ENCODE data around the gene STYX. TPM values are rescaled to one million over a fixed set of nuclear protein-coding genes. Genes with fewer than 3 reads are reported as not detected.

The STYX gene
- total RNA-seq, 1 experiment from 2014 or later: 9.7 TPM

- DNase-seq (ENCODE audit: low read depth): no peak
These were observed 59.2 kb downstream of the STYX start for GRCh38 chr14:52789118-52789517.

- no peak for DNase-seq (ENCODE audit: low read depth)
These were observed 60.2 kb downstream of the STYX start for GRCh38 chr14:52790011-52790755.

GRCh38 chr14:52790756-52791222 is 60.8 kb downstream of the STYX start:
- DNase-seq (ENCODE audit: low read depth): no peak

GRCh38 chr14:52791223-52792096 is 61.5 kb downstream of the STYX start, which contains the start of gene GNPNAT1:
Gene GNPNAT1, minus strand, starts transcription at chr14:52791607. Its CDS starts 6,957 bp downstream, at chr14:52784650.
- peak; percentile 93 for DNase-seq (ENCODE audit: low read depth)

- DNase-seq (ENCODE audit: low read depth): no peak
These were observed 62.1 kb downstream of the STYX start for GRCh38 chr14:52792097-52792415.

- no peak for DNase-seq (ENCODE audit: low read depth)
These were observed 63.1 kb downstream of the STYX start for GRCh38 chr14:52793061-52793460.

- DNase-seq (ENCODE audit: low read depth): no peak
These were observed 67.7 kb downstream of the STYX start for GRCh38 chr14:52797653-52798052.

GRCh38 chr14:52798826-52799225 is 68.9 kb downstream of the STYX start:
- no peak for DNase-seq (ENCODE audit: low read depth)

- DNase-seq (ENCODE audit: low read depth): peak; percentile 71
These were observed 71.2 kb downstream of the STYX start for GRCh38 chr14:52801014-52801712.

- DNase-seq (ENCODE audit: low read depth): peak; percentile 80
These were observed 72.6 kb downstream of the STYX start for GRCh38 chr14:52802597-52802996.

GRCh38 chr14:52806115-52806514 is 76.1 kb downstream of the STYX start:
- DNase-seq (ENCODE audit: low read depth): no peak

GRCh38 chr14:52808101-52808500 is 78.1 kb downstream of the STYX start:
- DNase-seq (ENCODE audit: low read depth): no peak

- no peak for DNase-seq (ENCODE audit: low read depth)
These were observed 91.9 kb downstream of the STYX start for GRCh38 chr14:52821805-52822250.

GRCh38 chr14:52824462-52824861 is 94.5 kb downstream of the STYX start:
- DNase-seq (ENCODE audit: low read depth): no peak

Small RNA genes lying within 50 kb of the gene (small RNA-seq; reads per million reads assigned to genes)
- not detected for gene AL139317.2

Other genes with a start within 250 kb of the STYX start
- gene TXNDC16, start 177.7 kb upstream of the STYX start, total RNA-seq (2014; rRNA removed; shearing (Covaris generic)): 1.8 and 2.4 TPM in 2 replicates
- 0.16 and 0.20 TPM in 2 replicates for gene GPR137C, start 177.3 kb upstream of the STYX start, total RNA-seq (2014; rRNA removed; shearing (Covaris generic))
- gene ERO1A, start 34.6 kb upstream of the STYX start, total RNA-seq (2014; rRNA removed; shearing (Covaris generic)): 103 and 112 TPM in 2 replicates
- gene PSMC6, start 23.0 kb upstream of the STYX start, total RNA-seq (2014; rRNA removed; shearing (Covaris generic)): 142 and 153 TPM in 2 replicates
- 55.5 and 69.2 TPM in 2 replicates for gene GNPNAT1, start 61.4 kb downstream of the STYX start, total RNA-seq (2014; rRNA removed; shearing (Covaris generic))
- 58.0 and 60.8 TPM in 2 replicates for gene FERMT2, start 220.9 kb downstream of the STYX start, total RNA-seq (2014; rRNA removed; shearing (Covaris generic))